HG03064 (cell line): ENCODE results near the gene FBP1.

ENCODE experiments used
- ATAC-seq: cut with Tn5 transposase; IDR thresholded peaks from one replicate; pipeline ENCODE4 v1.9.1; 2021; ENCODE audit warnings: low read depth; ENCODE audit not compliant: unreplicated experiment

FBP1 gene

GRCh38 chr9:94639061-94639998 is at the start of gene FBP1:
Gene FBP1 (minus strand): TSS chr9:94639518. CDS start chr9:94639310, 208 bp downstream.
- ATAC-seq, result no peak

GRCh38 chr9:94687451-94687850 is 48.1 kb upstream of the FBP1 start:
- ATAC-seq, result no peak

DNA sequence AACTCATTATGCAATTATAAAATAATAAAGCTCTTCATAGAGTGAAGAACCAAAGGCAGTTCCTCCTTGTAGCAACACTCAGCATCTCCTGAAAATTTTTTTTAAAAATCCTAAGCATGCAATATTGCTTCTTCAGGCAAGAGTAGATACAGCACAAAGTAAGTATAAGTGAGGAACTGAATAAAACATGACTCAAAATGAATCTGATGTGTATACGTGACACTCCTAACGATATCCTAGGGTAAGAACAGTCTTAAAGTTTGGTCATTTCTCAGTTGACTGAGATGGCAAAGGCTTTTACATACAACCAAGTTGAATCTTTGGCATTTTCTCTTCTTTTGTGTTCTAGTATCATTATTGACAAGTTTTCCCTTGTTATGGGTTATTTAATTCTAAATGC is 46.0 kb upstream of the FBP1 start:
- ATAC-seq, result no peak

DNA sequence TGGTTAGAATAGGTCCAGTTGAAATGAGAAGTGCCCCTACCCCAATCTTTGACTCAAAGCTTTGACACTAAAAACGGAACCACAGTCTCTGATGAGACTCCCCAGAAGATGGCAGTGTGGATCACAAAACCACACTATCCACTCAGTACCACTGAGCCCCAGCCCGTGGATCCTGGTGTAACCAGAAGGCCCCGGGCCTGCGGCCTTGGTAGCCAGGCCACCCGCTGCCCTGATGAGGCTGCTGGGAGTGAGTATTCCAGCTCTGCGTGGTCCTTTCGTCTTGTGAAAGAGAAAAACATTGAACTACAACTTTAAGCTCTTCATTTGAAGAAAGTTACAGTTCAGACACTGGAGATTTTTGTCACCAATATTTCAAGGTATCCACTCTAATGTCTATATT is 42.2 kb upstream of the FBP1 start:
- ATAC-seq, result no peak

- no peak for ATAC-seq
Measured at GRCh38 chr9:94680621-94681020, 41.3 kb upstream of the FBP1 start.

DNA sequence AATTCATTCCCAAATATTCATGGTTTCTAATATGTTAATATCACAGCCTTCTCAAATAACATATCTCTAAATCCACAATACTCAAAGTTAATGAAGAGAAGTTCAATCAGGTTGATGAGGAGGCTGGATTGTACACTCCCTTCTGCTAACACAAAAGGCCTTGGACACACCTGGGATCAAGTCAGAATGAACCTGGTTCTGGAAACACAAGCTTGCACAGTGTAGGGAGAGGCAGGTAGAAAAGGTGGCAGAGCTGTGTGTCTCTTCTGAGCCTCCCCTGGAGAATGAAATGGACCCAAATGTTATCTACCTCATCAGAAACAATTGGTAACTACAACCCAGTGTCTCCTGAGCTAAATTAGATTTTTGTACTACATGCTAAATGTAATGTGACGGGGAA is 40.7 kb upstream of the FBP1 start:
- no peak for ATAC-seq

GRCh38 chr9:94679587-94679986 is 40.3 kb upstream of the FBP1 start:
- ATAC-seq, result no peak

DNA sequence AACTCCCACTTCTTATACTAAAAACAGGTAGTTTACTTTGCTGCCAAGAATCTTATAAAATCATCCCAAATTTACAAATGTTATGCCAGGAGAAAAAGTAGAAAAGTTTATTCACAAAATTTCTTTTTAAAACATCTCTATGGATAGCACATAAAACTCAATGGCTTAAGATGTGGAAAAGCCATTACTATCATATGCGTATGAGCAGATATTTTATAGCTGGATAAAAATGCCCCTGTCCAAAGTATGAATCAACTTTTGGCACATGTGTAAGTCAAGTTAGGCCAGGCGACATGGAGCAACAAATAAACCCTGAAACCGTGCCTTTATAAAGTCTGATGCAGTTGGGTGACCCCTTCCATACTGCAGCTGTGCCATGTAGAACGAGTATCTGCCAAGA is 38.6 kb upstream of the FBP1 start:
- no peak for ATAC-seq

GRCh38 chr9:94676446-94677131 is 37.3 kb upstream of the FBP1 start:
- ATAC-seq, result no peak

- ATAC-seq, result no peak
Measured at GRCh38 chr9:94675008-94675881, 35.9 kb upstream of the FBP1 start.

DNA sequence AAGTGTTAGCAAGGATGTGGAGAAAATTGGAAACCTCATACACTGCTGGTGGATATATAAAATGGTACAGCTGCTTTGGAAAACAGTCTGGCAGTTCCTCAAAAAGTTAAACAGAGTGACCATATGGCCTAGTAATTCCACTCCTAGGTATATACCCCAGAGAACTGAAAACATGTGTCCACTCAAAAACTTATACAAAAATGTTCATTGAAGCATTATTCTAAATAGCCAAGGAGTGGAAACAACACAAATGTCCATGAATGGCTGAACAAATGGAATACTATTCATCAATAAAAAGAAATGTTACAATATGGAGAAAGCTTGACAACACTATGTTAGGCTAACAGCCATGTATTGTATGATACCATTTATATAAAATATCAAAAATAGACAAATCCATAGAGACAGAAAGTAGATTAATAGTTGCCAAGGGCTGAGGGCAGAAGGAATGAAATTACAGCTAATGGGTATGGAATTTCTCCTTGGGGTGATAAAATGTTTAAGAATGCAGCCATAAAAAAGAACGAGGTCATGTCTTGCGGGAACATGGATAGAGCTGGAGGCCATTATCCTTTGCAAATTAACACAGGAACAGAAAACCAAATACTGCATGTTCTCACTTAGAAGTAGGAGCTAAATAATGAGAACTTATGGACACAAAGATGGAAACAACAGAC is 33.6 kb upstream of the FBP1 start:
- ATAC-seq, result no peak

- peak; percentile 61 for ATAC-seq
Measured at GRCh38 chr9:94668928-94669729, 29.8 kb upstream of the FBP1 start.

DNA sequence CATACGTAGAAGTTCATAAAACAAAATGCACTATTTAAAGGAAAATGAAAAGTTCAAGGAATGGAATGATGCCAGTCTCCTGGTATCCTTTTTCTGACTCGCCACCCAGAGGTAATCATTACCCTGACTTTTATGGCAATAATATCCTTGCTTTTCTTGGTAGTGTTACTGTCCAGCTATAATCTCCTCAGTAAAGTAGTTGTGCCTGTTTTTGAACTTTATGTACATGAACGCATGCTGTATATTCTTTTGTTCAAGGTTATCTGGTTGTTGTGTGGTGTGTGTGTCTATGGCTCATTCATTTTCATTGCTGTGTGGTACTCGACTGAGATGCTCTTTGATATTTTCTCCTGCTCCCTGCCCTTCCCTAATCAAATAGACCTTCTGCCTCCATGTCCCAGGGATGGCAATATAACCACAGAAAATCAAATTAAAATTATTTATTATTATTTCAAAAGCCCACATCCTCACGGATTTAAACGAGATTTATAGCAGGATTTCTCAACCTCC is 29.2 kb upstream of the FBP1 start:
- ATAC-seq, result no peak

GRCh38 chr9:94666364-94667099 is 27.2 kb upstream of the FBP1 start:
- no peak for ATAC-seq

DNA sequence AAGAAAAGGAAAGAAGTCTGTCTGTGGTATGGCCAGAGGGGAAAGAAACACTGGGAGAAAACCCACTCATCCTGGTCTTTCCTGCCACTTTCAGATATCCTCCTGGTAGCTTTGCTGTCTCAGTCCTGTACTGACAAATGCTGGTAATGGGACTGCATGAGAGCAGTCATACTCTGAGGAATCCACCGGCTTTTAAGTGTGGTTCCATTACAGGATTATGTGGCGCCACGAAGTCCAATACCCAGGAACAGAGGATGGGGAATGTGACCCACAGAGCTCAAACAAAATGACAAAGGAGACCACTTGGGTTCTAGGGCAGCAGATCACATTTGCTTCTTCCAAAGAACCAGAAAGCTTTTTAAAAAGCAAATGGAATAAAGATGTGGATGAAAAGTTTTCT is 26.3 kb upstream of the FBP1 start:
- ATAC-seq, result no peak

DNA sequence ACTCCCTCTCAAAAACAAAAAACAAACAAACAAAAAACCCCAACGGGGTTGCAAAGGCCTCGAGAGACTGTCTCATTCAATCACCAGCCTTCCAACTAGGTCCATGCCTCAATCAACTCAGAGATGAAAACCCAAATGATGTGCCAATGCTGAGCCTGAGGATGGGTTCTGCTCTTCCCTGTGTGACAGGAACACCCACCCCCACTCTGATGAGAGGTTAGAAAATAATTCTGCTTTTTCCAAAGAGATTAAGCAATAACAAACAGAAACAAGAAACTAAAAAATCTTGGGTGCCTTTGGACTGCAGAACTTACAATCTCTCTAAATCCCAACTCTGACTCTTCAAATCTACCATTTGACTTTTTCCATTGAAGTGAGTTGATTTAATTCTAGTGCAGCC is 25.5 kb upstream of the FBP1 start:
- no peak for ATAC-seq

- no peak for ATAC-seq
Measured at GRCh38 chr9:94663640-94664039, 24.3 kb upstream of the FBP1 start.

DNA sequence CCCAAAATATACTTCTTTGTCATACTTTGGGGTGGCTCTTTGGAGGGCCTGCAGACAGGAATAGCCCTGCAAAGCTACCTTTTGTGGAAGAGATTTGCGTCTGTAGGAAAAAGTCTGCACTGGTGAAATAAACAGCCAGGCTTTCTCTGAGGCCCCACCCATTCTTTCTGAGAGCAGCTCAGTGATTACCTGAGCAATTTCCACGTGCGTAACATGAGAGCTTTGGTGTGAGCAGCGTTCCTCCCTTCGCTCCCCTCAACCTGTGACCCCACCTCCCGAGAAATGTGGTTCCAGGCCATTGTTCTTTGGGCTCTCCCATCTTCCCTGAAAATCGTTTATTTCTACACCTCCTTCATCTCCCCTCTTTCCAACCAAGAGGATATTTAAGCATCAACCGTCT is 23.8 kb upstream of the FBP1 start:
- no peak for ATAC-seq
